Fibroblast of lung (primary cell): ENCODE results near the gene APOC4. TPM values are rescaled to one million over a fixed set of nuclear protein-coding genes. Genes with fewer than 3 reads are reported as not detected.

Experiments used
- DNase-seq, 2 donors: peaks; one replicate each; pipeline versions ENCODE4 v3.0.0 to v3.0.0-alpha.2; 2010; ENCODE audit warnings: low read depth in 2 of 2
- H2AFZ ChIP-seq: 2 replicates; pipeline ENCODE4 v1.5.1; 2012; ENCODE audit warnings: low read length, control low read depth, inconsistent platforms
- H3K27ac ChIP-seq: 2 replicates; pipeline ENCODE4 v1.5.1; 2011; ENCODE audit warnings: low read length, control low read depth; ENCODE audit not compliant: insufficient read depth
- H3K27me3 ChIP-seq: 2 replicates; pipeline ENCODE4 v1.5.1; 2011; ENCODE audit warnings: mild to moderate bottlenecking, low read length; ENCODE audit not compliant: control insufficient read depth, insufficient read depth
- H3K36me3 ChIP-seq: 2 replicates; pipeline ENCODE4 v1.5.1; 2011; ENCODE audit warnings: low read length; ENCODE audit not compliant: control insufficient read depth, insufficient read depth
- H3K4me1 ChIP-seq: 2 replicates; pipeline ENCODE4 v1.5.1; 2011; ENCODE audit warnings: low read length; ENCODE audit not compliant: control insufficient read depth, insufficient read depth; ENCODE audit errors: extremely low read depth
- H3K4me2 ChIP-seq: 2 replicates; pipeline ENCODE4 v1.5.1; 2011; ENCODE audit warnings: low read length, control low read depth; ENCODE audit not compliant: insufficient read depth; ENCODE audit errors: extremely low read depth
- H3K4me3 ChIP-seq, 4 experiments: fragments of 200-600 bp in 1 of 4; sonication (generic) in 1 of 4; replicated peaks in 1 of 4; 2 replicates each; pipeline ENCODE4 v1.5.1; 2011 to 2016; ENCODE audit warnings: low read length in 4 of 4, low read depth in 3 of 4, mild to moderate bottlenecking in 3 of 4, control low read depth in 2 of 4, inconsistent platforms in 1 of 4, mixed read lengths in 1 of 4; ENCODE audit not compliant: insufficient read depth in 1 of 4; ENCODE audit errors: control extremely low read depth in 1 of 4
- H3K79me2 ChIP-seq: 2 replicates; pipeline ENCODE4 v1.5.1; 2012; ENCODE audit warnings: mild to moderate bottlenecking, low read length, inconsistent platforms; ENCODE audit not compliant: control insufficient read depth, insufficient read depth
- H3K9ac ChIP-seq: 2 replicates; pipeline ENCODE4 v1.5.1; 2011; ENCODE audit warnings: mild to moderate bottlenecking, low read length, control low read depth; ENCODE audit not compliant: insufficient read depth
- H3K9me3 ChIP-seq: 2 replicates; pipeline ENCODE4 v1.5.1; 2012; ENCODE audit warnings: low read depth, low read length; ENCODE audit not compliant: control insufficient read depth, insufficient read depth
- H4K20me1 ChIP-seq: 2 replicates; pipeline ENCODE4 v1.5.1; 2011; ENCODE audit warnings: low read length; ENCODE audit not compliant: control insufficient read depth, insufficient read depth; ENCODE audit errors: extremely low read depth
- EZH2 ChIP-seq: IDR thresholded peaks from 2 replicates; pipeline ENCODE4 v1.5.1; 2012; ENCODE audit warnings: low read length, control low read depth, mild to moderate bottlenecking; ENCODE audit errors: missing control alignments
- polyA plus RNA-seq, 2 donors: library from polyadenylated mRNA; depleted of rRNA in 1 of 2; stranded (reverse) in 1 of 2; unstranded in 1 of 2; fragments of >200 nt; gene quantifications; 2 replicates each; pipeline ENCODE4 v1.2.1, GENCODE V29; 2011 to 2012; ENCODE audit warnings: missing spikeins in 1 of 2
- total RNA-seq: library from RNA; depleted of rRNA; stranded (reverse); fragments of >200 nt; gene quantifications from 2 replicates; pipeline ENCODE4 v1.2.1, GENCODE V29; 2014
- TF ChIP-seq, protein P1 (sequence below), 2 donors: IDR thresholded peaks in 1 of 2; conservative IDR thresholded peaks in 1 of 2; 1 replicate in 1 of 2; 2 replicates in 1 of 2; pipeline ENCODE4 v1.5.1; 2011 to 2012; ENCODE audit warnings: low read length in 2 of 2, control low read depth in 1 of 2, inconsistent platforms in 1 of 2, low read depth in 1 of 2, mild to moderate bottlenecking in 1 of 2

APOC4 gene
- total and polyA plus RNA-seq, 2 donors (not counting 1 experiment from before 2014, with no cell fraction given), result not detected

DNA sequence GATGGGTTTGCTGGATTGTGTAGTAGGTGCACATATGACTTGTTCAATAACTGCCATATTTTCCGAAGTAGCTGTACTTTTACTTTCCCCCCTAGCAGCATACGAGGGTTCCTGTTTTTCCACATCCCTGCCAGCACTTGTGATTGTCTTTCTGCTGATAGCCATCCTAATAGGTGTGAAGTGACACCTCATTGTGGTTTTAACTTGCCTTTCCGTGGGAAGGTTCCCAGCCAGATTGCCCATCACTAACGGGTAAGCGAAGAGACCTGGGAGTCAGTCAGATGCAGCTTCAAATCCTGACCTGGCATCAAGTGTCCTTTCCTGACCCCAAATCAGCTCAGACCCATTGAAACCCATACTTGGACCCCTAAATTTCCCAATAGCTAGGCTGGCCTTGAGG is 17.7 kb downstream of the APOC4 start:
- no peaks in the 10 kb centered on the region for H3K9me3 ChIP-seq
- no peaks in the 10 kb centered on the region for H3K27me3 ChIP-seq
- H3K4me1 ChIP-seq, result peaks cover 3% of the 10 kb centered on the region
- no peak for TF ChIP-seq EZH2
- TF ChIP-seq, protein P1, sequence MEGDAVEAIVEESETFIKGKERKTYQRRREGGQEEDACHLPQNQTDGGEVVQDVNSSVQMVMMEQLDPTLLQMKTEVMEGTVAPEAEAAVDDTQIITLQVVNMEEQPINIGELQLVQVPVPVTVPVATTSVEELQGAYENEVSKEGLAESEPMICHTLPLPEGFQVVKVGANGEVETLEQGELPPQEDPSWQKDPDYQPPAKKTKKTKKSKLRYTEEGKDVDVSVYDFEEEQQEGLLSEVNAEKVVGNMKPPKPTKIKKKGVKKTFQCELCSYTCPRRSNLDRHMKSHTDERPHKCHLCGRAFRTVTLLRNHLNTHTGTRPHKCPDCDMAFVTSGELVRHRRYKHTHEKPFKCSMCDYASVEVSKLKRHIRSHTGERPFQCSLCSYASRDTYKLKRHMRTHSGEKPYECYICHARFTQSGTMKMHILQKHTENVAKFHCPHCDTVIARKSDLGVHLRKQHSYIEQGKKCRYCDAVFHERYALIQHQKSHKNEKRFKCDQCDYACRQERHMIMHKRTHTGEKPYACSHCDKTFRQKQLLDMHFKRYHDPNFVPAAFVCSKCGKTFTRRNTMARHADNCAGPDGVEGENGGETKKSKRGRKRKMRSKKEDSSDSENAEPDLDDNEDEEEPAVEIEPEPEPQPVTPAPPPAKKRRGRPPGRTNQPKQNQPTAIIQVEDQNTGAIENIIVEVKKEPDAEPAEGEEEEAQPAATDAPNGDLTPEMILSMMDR (conservative IDR thresholded peaks at IDR 0.05 in 1 of 2, IDR thresholded peaks at IDR 0.05 in 1 of 2; ENCODE audit: low read depth in 1 of 2, low read length in 2 of 2), result no peak
- H3K9ac ChIP-seq, result no peak overlapping the region
- DNase-seq, result no peak
- H3K79me2 ChIP-seq, result peaks cover 68% of the 10 kb centered on the region
- no peak overlapping the region for H3K4me2 ChIP-seq
- no peak overlapping the region for H2AFZ ChIP-seq
- H3K36me3 ChIP-seq, result peaks cover 6% of the 10 kb centered on the region
- H3K4me3 ChIP-seq, result no peak overlapping the region
- H3K27ac ChIP-seq, result no peak overlapping the region
- H4K20me1 ChIP-seq, result no peaks in the 10 kb centered on the region

DNA sequence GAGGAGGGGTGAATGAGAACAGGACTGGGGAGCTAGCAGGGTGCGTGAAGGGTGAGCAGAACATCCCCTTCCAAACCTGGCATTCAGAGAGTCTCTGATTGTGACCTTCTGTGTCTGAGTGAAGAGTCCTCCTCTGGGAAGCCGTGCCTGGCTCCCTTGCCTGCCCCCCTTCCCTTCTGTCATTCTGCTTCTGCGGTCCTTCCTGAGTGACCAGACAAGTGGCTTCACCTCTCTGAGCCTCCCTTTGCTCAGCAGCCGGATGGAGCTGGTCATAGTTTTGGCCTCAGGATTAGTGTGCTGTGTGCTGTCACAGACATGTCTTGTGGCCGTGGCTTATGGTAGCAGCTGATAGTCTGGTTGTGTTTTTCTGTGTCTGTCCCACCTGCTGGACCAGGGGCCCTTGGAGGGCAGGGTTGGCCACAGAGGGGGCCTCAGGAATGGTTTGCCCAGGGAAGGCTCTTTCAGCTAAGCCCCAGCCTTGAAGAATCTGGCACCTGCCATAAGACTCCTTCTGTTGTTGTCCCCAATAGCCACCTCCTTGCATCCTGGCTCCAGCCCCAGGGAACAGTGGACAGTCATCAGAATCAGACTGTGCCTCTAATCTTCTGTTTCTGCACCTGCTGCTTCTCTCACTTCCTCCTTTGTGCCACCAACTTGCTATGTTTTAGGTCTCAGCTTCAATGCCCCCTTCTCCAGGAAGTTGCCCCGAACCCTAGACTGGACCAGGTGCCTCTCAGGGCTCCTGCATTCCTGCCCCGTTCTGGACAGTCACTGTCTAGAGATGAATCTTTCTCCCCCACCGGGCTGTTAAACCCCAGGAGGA is 19.1 kb downstream of the APOC4 start:
- H3K4me3 ChIP-seq, result no peak overlapping the region
- DNase-seq, result no peak
- no peak overlapping the region for H3K27ac ChIP-seq
- peaks cover 59% of the 10 kb centered on the region for H3K79me2 ChIP-seq
- peaks cover under 1% of the 10 kb centered on the region for H3K4me1 ChIP-seq
- H3K36me3 ChIP-seq, result peaks cover 6% of the 10 kb centered on the region
- H3K9ac ChIP-seq, result no peak overlapping the region
- H3K4me2 ChIP-seq, result no peak overlapping the region
- H2AFZ ChIP-seq, result no peak overlapping the region
- no peaks in the 10 kb centered on the region for H3K27me3 ChIP-seq
- H4K20me1 ChIP-seq, result no peaks in the 10 kb centered on the region
- no peak for TF ChIP-seq EZH2
- TF ChIP-seq, protein P1 (conservative IDR thresholded peaks at IDR 0.05 in 1 of 2, IDR thresholded peaks at IDR 0.05 in 1 of 2; ENCODE audit: low read depth in 1 of 2, low read length in 2 of 2), result no peak
- no peaks in the 10 kb centered on the region for H3K9me3 ChIP-seq

GRCh38 chr19:44961821-44962220 is 19.8 kb downstream of the APOC4 start:
- no peak overlapping the region for H3K27ac ChIP-seq
- no peak overlapping the region for H3K4me2 ChIP-seq
- peaks cover 6% of the 10 kb centered on the region for H3K36me3 ChIP-seq
- H3K4me3 ChIP-seq, result no peak overlapping the region
- H3K4me1 ChIP-seq, result no peaks in the 10 kb centered on the region
- no peaks in the 10 kb centered on the region for H3K27me3 ChIP-seq
- H3K9ac ChIP-seq, result no peak overlapping the region
- DNase-seq, result no peak
- H4K20me1 ChIP-seq, result no peaks in the 10 kb centered on the region
- H3K79me2 ChIP-seq, result peaks cover 52% of the 10 kb centered on the region
- H3K9me3 ChIP-seq, result no peaks in the 10 kb centered on the region
- TF ChIP-seq, protein P1 (conservative IDR thresholded peaks at IDR 0.05 in 1 of 2, IDR thresholded peaks at IDR 0.05 in 1 of 2; ENCODE audit: low read depth in 1 of 2, low read length in 2 of 2), result no peak
- no peak for TF ChIP-seq EZH2
- H2AFZ ChIP-seq, result no peak overlapping the region
